Loucy (cell line): ENCODE results near the gene BDH2.

Experiments
- H2AFZ ChIP-seq: fragments of 200-600 bp; sonication (generic); 2 replicates; pipeline ENCODE4 v1.6.0; 2016; ENCODE audit warnings: antibody characterized with exemption, mild to moderate bottlenecking, low read length, moderate library complexity
- H3F3A ChIP-seq: fragments of 200-600 bp; 2 replicates; pipeline ENCODE4 v1.6.0; 2016; ENCODE audit warnings: antibody characterized with exemption, low read depth, mild to moderate bottlenecking
- H3K27me3 ChIP-seq: fragments of 200-600 bp; sonication (generic); 2 replicates; pipeline ENCODE4 v1.6.1; 2014; ENCODE audit warnings: low read length, mild to moderate bottlenecking; ENCODE audit not compliant: insufficient read depth, poor library complexity, severe bottlenecking
- H3K36me3 ChIP-seq: fragments of 200-600 bp; sonication (generic); 2 replicates; pipeline ENCODE4 v1.6.1; 2016; ENCODE audit warnings: low read length; ENCODE audit not compliant: insufficient read depth
- H3K4me1 ChIP-seq: fragments of 200-600 bp; sonication (generic); 2 replicates; pipeline ENCODE4 v1.5.1; 2014; ENCODE audit warnings: low read length, mild to moderate bottlenecking; ENCODE audit not compliant: insufficient read depth, poor library complexity, severe bottlenecking
- H3K4me2 ChIP-seq: fragments of 200-600 bp; sonication (generic); 2 replicates; pipeline ENCODE4 v1.6.0; 2014; ENCODE audit warnings: antibody characterized with exemption, low read length, low read depth, mild to moderate bottlenecking; ENCODE audit not compliant: poor library complexity, severe bottlenecking
- H3K4me3 ChIP-seq: fragments of 200-600 bp; sonication (generic); 2 replicates; pipeline ENCODE4 v1.5.1; 2014; ENCODE audit warnings: low read length, mild to moderate bottlenecking, mixed read lengths; ENCODE audit not compliant: poor library complexity, severe bottlenecking
- H3K79me2 ChIP-seq: fragments of 200-600 bp; sonication (generic); 2 replicates; pipeline ENCODE4 v1.6.1; 2014; ENCODE audit warnings: low read length; ENCODE audit not compliant: insufficient read depth
- H3K9ac ChIP-seq: fragments of 200-600 bp; sonication (generic); 2 replicates; pipeline ENCODE4 v1.6.0; 2014; ENCODE audit warnings: mild to moderate bottlenecking, low read depth, low read length, moderate library complexity; ENCODE audit not compliant: poor library complexity, severe bottlenecking
- H3K9me2 ChIP-seq: fragments of 200-600 bp; sonication (generic); replicated peaks from 2 replicates; pipeline ENCODE4 v1.6.1; 2016; ENCODE audit warnings: low read depth, low read length, mixed read lengths
- H3K9me3 ChIP-seq: fragments of 200-600 bp; sonication (generic); 2 replicates; pipeline ENCODE4 v1.6.1; 2014; ENCODE audit warnings: mild to moderate bottlenecking, antibody characterized with exemption, low read length, low read depth; ENCODE audit not compliant: insufficient read depth
- H4K20me1 ChIP-seq: fragments of 200-600 bp; sonication (generic); 2 replicates; pipeline ENCODE4 v1.6.0; 2014; ENCODE audit warnings: antibody characterized with exemption, low read length, mild to moderate bottlenecking; ENCODE audit not compliant: insufficient read depth, poor library complexity, severe bottlenecking
- EZH2phosphoT487 ChIP-seq: fragments of 200-600 bp; IDR thresholded peaks from 2 replicates; pipeline ENCODE4 v1.6.1; 2018; ENCODE audit warnings: antibody characterized with exemption, mild to moderate bottlenecking, moderate library complexity, borderline replicate concordance
- TF ChIP-seq, protein P1 (sequence below): fragments of 200-600 bp; sonication (generic); conservative IDR thresholded peaks from 2 replicates; pipeline ENCODE4 v1.5.1; 2014; ENCODE audit warnings: mild to moderate bottlenecking, antibody characterized with exemption, low read length

The BDH2 gene

DNA sequence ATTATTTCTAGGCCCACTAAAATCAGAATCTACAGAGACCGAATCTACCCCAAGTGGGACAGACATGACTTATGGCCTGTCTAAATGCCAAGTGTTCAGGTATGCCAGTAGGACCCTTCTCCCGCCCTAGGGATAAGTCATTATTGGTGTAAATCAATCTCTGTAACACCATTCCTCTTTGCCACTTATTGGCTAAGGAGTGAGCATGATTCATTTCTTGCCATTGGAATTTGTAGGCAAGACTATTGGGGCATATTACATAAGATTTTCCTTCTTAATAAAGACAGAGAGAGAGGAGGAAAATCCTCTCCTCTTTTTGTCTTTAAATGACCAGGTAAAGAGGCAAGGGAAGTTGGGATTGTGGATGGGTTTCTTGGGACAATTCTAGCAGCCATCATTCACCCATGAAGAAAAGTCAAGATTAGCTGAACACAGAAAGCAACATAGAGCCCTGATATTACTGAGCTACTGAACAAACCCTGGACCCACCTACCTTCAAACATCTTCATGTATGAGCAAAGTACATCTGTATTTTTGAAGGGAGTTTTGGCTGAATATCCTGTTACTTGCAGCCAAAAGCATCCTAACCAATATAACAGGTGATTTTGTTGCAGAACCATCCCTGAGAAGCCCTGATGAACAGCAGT is 25.7 kb downstream of the BDH2 start:
- no peaks in the 10 kb centered on the region for H3K36me3 ChIP-seq
- H3F3A ChIP-seq, result peaks cover 4% of the 10 kb centered on the region; the same call in 1 of the 2 replicates
- peaks cover 36% of the 10 kb centered on the region for H3K79me2 ChIP-seq
- no peaks in the 10 kb centered on the region for H3K27me3 ChIP-seq
- TF ChIP-seq EZH2phosphoT487, result no peak
- TF ChIP-seq, protein P1, sequence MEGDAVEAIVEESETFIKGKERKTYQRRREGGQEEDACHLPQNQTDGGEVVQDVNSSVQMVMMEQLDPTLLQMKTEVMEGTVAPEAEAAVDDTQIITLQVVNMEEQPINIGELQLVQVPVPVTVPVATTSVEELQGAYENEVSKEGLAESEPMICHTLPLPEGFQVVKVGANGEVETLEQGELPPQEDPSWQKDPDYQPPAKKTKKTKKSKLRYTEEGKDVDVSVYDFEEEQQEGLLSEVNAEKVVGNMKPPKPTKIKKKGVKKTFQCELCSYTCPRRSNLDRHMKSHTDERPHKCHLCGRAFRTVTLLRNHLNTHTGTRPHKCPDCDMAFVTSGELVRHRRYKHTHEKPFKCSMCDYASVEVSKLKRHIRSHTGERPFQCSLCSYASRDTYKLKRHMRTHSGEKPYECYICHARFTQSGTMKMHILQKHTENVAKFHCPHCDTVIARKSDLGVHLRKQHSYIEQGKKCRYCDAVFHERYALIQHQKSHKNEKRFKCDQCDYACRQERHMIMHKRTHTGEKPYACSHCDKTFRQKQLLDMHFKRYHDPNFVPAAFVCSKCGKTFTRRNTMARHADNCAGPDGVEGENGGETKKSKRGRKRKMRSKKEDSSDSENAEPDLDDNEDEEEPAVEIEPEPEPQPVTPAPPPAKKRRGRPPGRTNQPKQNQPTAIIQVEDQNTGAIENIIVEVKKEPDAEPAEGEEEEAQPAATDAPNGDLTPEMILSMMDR, result no peak
- no peaks in the 10 kb centered on the region for H3K9me2 ChIP-seq
- H3K9me3 ChIP-seq, result no peaks in the 10 kb centered on the region
- peaks cover 8% of the 10 kb centered on the region for H4K20me1 ChIP-seq
- peaks cover 43% of the 10 kb centered on the region for H3K4me1 ChIP-seq
- peak overlapping the region; percentile 86 for H3K4me3 ChIP-seq
- H3K9ac ChIP-seq, result peak overlapping the region; percentile 81
- H3K4me2 ChIP-seq, result peak overlapping the region; percentile 75
- H2AFZ ChIP-seq, result no peak overlapping the region

DNA sequence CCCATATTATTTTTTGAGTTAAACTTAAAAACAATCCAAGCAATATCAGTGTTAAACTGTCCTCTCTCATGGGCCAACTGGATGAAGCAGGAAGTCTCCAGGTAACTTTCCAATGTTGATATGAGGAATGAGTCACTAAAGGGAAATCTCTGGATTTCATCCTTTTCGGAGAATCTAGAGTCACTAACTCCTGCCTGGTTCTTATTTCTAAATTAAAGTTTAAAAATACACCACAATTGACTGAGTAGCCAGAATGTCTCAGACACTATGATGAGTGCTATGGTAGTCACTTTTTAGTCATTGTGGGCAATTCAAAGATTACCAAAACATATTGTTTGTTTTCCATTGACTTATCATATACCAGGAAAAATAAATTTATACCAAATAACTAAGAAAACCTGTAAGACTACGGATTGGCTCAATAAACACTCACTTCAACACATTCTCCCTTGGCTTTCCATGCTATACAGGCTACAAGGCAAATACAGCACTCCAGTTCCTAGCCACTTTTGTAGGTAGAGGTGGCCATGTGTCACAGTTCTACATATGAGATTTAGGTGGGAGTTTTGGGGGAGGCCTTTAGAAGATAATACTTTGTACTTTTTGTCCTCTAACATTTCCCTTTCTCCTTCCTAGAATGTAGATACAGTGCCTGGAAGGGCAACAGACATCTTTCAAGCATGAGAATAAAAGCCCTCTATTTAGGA is 31.6 kb downstream of the BDH2 start:
- H4K20me1 ChIP-seq, result peaks cover 3% of the 10 kb centered on the region
- no peaks in the 10 kb centered on the region for H3K9me3 ChIP-seq
- peaks cover 4% of the 10 kb centered on the region; the same call in 1 of the 2 replicates for H3F3A ChIP-seq
- H3K4me2 ChIP-seq, result no peak overlapping the region
- H3K9ac ChIP-seq, result no peak overlapping the region
- no peak for TF ChIP-seq EZH2phosphoT487
- no peak overlapping the region for H3K4me3 ChIP-seq
- H3K27me3 ChIP-seq, result no peaks in the 10 kb centered on the region
- no peaks in the 10 kb centered on the region for H3K9me2 ChIP-seq
- peaks cover 9% of the 10 kb centered on the region; the same call in 1 of the 2 replicates for H3K36me3 ChIP-seq
- H3K4me1 ChIP-seq, result peaks cover 17% of the 10 kb centered on the region
- no peak overlapping the region for H2AFZ ChIP-seq
- 0 out of 2 replicates have a peak, but pooled peaks cover 7% of the 10 kb centered on the region for H3K79me2 ChIP-seq

DNA sequence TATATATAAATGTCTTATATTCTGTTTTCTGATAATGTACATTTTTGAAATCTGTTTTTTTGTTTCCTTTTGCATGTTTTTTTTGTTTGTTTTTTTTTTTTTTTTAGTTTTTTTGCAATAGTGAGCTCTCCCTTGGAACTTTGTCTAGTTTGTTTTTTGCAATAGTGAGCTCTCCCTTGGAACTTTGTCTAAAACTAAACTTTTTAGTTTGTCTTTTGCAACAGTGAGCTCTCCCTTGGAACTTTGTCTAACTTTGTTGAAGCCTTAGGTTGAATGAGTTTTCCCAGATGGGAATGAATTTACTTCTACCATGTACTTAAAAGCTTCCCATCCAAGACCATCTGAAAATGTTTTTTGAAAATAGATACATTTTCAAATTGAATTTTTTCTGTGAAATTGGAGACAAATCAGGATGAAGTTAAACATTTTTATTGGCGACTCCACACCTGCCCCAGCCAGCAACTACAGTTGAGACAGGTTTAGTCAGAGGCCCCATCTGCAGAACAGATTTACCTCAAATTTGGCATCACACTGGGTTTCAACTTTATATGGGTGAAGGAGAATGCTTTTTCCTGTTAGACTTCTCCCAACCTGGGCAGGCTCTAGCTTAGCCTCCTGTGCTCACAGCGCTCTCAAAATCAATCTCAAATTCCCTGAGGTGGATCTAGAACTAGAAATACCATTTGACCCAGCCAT is 39.0 kb downstream of the BDH2 start:
- Histone ChIP-seq H3K9me3 (no peaks in the 10 kb centered on the region), H3K9ac (no peak overlapping the region), H3K27me3 (no peaks in the 10 kb centered on the region), H3K4me1 (no peaks in the 10 kb centered on the region), H3K4me2 (no peak overlapping the region), H3K9me2 (no peaks in the 10 kb centered on the region), H2AFZ (no peak overlapping the region), H3K36me3 (0 out of 2 replicates have a peak, but pooled peaks cover 3% of the 10 kb centered on the region), H3K4me3 (no peak overlapping the region), H3F3A (no peaks in the 10 kb centered on the region), H4K20me1 (no peaks in the 10 kb centered on the region), H3K79me2 (no peaks in the 10 kb centered on the region)
- TF ChIP-seq, protein P1, result no peak
